ENCODE results near the gene TNS3. TPM values are rescaled to one million over a fixed set of nuclear protein-coding genes. Genes with fewer than 3 reads are reported as not detected.
A peak's percentile ranks its signal among the peaks of the same experiment; 100 is the strongest.

TNS3 gene
- total and polyA plus RNA-seq, 4 donors: 40.5 to 140 (median 86.7) TPM

GRCh38 chr7:47580175-47580706 lies 1.7 kb downstream of the TNS3 start:
- Histone ChIP-seq H3K36me3 (ENCODE audit: control insufficient read depth in 1 of 2, insufficient read depth in 2 of 2, low read length in 1 of 2) (no peaks in the 10 kb centered on the region), H3K9me3 (ENCODE audit: control insufficient read depth, low read length) (no peaks in the 10 kb centered on the region), H3K4me3 (ENCODE audit: low read length in 2 of 2) (peak overlapping the region; percentile 75 to 80), H3K27me3 (ENCODE audit: control insufficient read depth in 1 of 2, insufficient read depth in 2 of 2, low read length in 1 of 2) (no peaks in the 10 kb centered on the region), H3K27ac (ENCODE audit: low read depth in 1 of 2, low read length in 2 of 2) (no peak overlapping the region), H3K4me1 (ENCODE audit: control insufficient read depth in 1 of 2, insufficient read depth in 2 of 2, low read length in 2 of 2) (peaks cover 4 to 10% of the 10 kb centered on the region in 2 donors)
- intact Hi-C loops (cut with DNase I): loop anchor here (5.0 to 10.0 kb wide), 8 partner anchors 55 to 205 kb away; no protein-coding TSS in a partner anchor
- DNase-seq: no peak
- no peak for ATAC-seq (ENCODE audit: low FRiP score)
- WGBS, 2 donors: 27 to 30% methylated on average over 7 of the region's 7 CpGs

GRCh38 chr7:47579458-47579857 lies 2.5 kb downstream of the TNS3 start:
- DNase-seq (no peak), ATAC-seq (ENCODE audit: low FRiP score) (no peak)
- 71 to 76% methylated on average over 3 of the region's 3 CpGs for WGBS, 2 donors
- H3K9me3 ChIP-seq (ENCODE audit: control insufficient read depth, low read length): no peaks in the 10 kb centered on the region
- H3K36me3 ChIP-seq (ENCODE audit: control insufficient read depth in 1 of 2, insufficient read depth in 2 of 2, low read length in 1 of 2): no peaks in the 10 kb centered on the region
- peaks cover 3 to 10% of the 10 kb centered on the region in 2 donors for H3K4me1 ChIP-seq (ENCODE audit: control insufficient read depth in 1 of 2, insufficient read depth in 2 of 2, low read length in 2 of 2)
- no peaks in the 10 kb centered on the region for H3K27me3 ChIP-seq (ENCODE audit: control insufficient read depth in 1 of 2, insufficient read depth in 2 of 2, low read length in 1 of 2)
- intact Hi-C loops (cut with DNase I): loop anchor here in 1 of 2 donors (10.0 kb wide), 2 partner anchors 135 to 195 kb away; no protein-coding TSS in a partner anchor
- peak overlapping the region; percentile 1 to 80 for H3K27ac ChIP-seq (ENCODE audit: low read depth in 1 of 2, low read length in 2 of 2)
- no peak overlapping the region for H3K4me3 ChIP-seq (ENCODE audit: low read length in 2 of 2)

- 11 to 12% methylated on average over 18 of the region's 18 CpGs for WGBS, 2 donors
- intact Hi-C loops (cut with DNase I): loop anchor here in 1 of 2 donors (10.0 kb wide), 2 partner anchors 134 to 196 kb away; no protein-coding TSS in a partner anchor
- Histone ChIP-seq H3K4me1 (ENCODE audit: control insufficient read depth in 1 of 2, insufficient read depth in 2 of 2, low read length in 2 of 2) (peaks cover 5 to 10% of the 10 kb centered on the region in 2 donors), H3K27me3 (ENCODE audit: control insufficient read depth in 1 of 2, insufficient read depth in 2 of 2, low read length in 1 of 2) (no peaks in the 10 kb centered on the region), H3K9me3 (ENCODE audit: control insufficient read depth, low read length) (no peaks in the 10 kb centered on the region), H3K36me3 (ENCODE audit: control insufficient read depth in 1 of 2, insufficient read depth in 2 of 2, low read length in 1 of 2) (no peaks in the 10 kb centered on the region), H3K4me3 (ENCODE audit: low read length in 2 of 2) (no peak overlapping the region), H3K27ac (ENCODE audit: low read depth in 1 of 2, low read length in 2 of 2) (peak overlapping the region; percentile 1 to 80)
- DNase-seq: peak in 1 of 2 donors; percentile 64
- ATAC-seq (ENCODE audit: low FRiP score): no peak
Measured at GRCh38 chr7:47578579-47579270, 3.2 kb downstream of the TNS3 start.

GRCh38 chr7:47577321-47577919 lies 4.5 kb downstream of the TNS3 start:
- H3K27ac ChIP-seq (ENCODE audit: low read depth in 1 of 2, low read length in 2 of 2): peak overlapping the region; percentile 74 to 90

GRCh38 chr7:47576866-47577306 lies 5.0 kb downstream of the TNS3 start:
- no peak overlapping the region for H3K4me3 ChIP-seq (ENCODE audit: low read length in 2 of 2)
- peaks cover 6 to 10% of the 10 kb centered on the region in 2 donors for H3K4me1 ChIP-seq (ENCODE audit: control insufficient read depth in 1 of 2, insufficient read depth in 2 of 2, low read length in 2 of 2)

More at GRCh38 chr7:47577321-47577919, 4.5 kb downstream of the TNS3 start:
- WGBS, 2 donors: 30 to 31% methylated on average over 14 of the region's 14 CpGs
- Histone ChIP-seq H3K4me1 (ENCODE audit: control insufficient read depth in 1 of 2, insufficient read depth in 2 of 2, low read length in 2 of 2) (peaks cover 6 to 10% of the 10 kb centered on the region in 2 donors), H3K36me3 (ENCODE audit: control insufficient read depth in 1 of 2, insufficient read depth in 2 of 2, low read length in 1 of 2) (no peaks in the 10 kb centered on the region), H3K27me3 (ENCODE audit: control insufficient read depth in 1 of 2, insufficient read depth in 2 of 2, low read length in 1 of 2) (no peaks in the 10 kb centered on the region), H3K9me3 (ENCODE audit: control insufficient read depth, low read length) (no peaks in the 10 kb centered on the region), H3K4me3 (ENCODE audit: low read length in 2 of 2) (no peak overlapping the region)
- DNase-seq (no peak), ATAC-seq (ENCODE audit: low FRiP score) (no peak)
- intact Hi-C loops (cut with DNase I): loop anchor here in 1 of 2 donors (10.0 kb wide), 2 partner anchors 133 to 197 kb away; no protein-coding TSS in a partner anchor

GRCh38 chr7:47576031-47576865 lies 5.7 kb downstream of the TNS3 start:
- 23% methylated on average over 13 of the region's 13 CpGs for WGBS, 2 donors
- H3K27ac ChIP-seq (ENCODE audit: low read depth in 1 of 2, low read length in 2 of 2): peak overlapping the region in 1 of 2 donors; percentile 90
- no peaks in the 10 kb centered on the region for H3K9me3 ChIP-seq (ENCODE audit: control insufficient read depth, low read length)
- DNase-seq (peak in 1 of 2 donors; percentile 82), ATAC-seq (ENCODE audit: low FRiP score) (peak; percentile 68)
- no peaks in the 10 kb centered on the region for H3K27me3 ChIP-seq (ENCODE audit: control insufficient read depth in 1 of 2, insufficient read depth in 2 of 2, low read length in 1 of 2)
- H3K36me3 ChIP-seq (ENCODE audit: control insufficient read depth in 1 of 2, insufficient read depth in 2 of 2, low read length in 1 of 2): no peaks in the 10 kb centered on the region
- no peak overlapping the region for H3K4me3 ChIP-seq (ENCODE audit: low read length in 2 of 2)
- H3K4me1 ChIP-seq (ENCODE audit: control insufficient read depth in 1 of 2, insufficient read depth in 2 of 2, low read length in 2 of 2): peaks cover 7 to 10% of the 10 kb centered on the region in 2 donors
- intact Hi-C loops (cut with DNase I): loop anchor here in 1 of 2 donors (10.0 kb wide), 2 partner anchors 131 to 199 kb away; no protein-coding TSS in a partner anchor

More at GRCh38 chr7:47576866-47577306, 5.0 kb downstream of the TNS3 start:
- intact Hi-C loops (cut with DNase I): loop anchor here in 1 of 2 donors (10.0 kb wide), 2 partner anchors 132 to 198 kb away; no protein-coding TSS in a partner anchor
- Histone ChIP-seq H3K9me3 (ENCODE audit: control insufficient read depth, low read length) (no peaks in the 10 kb centered on the region), H3K27me3 (ENCODE audit: control insufficient read depth in 1 of 2, insufficient read depth in 2 of 2, low read length in 1 of 2) (no peaks in the 10 kb centered on the region), H3K27ac (ENCODE audit: low read depth in 1 of 2, low read length in 2 of 2) (peak overlapping the region; percentile 74 to 90), H3K36me3 (ENCODE audit: control insufficient read depth in 1 of 2, insufficient read depth in 2 of 2, low read length in 1 of 2) (no peaks in the 10 kb centered on the region)
- DNase-seq (no peak), ATAC-seq (ENCODE audit: low FRiP score) (no peak)
- 5 to 7% methylated on average over 15 of the region's 15 CpGs for WGBS, 2 donors

- H3K27me3 ChIP-seq (ENCODE audit: control insufficient read depth in 1 of 2, insufficient read depth in 2 of 2, low read length in 1 of 2): no peaks in the 10 kb centered on the region
- DNase-seq: peak in 1 of 2 donors; percentile 82
- peaks cover 3 to 9% of the 10 kb centered on the region in 2 donors for H3K4me1 ChIP-seq (ENCODE audit: control insufficient read depth in 1 of 2, insufficient read depth in 2 of 2, low read length in 2 of 2)
- H3K9me3 ChIP-seq (ENCODE audit: control insufficient read depth, low read length): no peaks in the 10 kb centered on the region
- intact Hi-C loops (cut with DNase I): loop anchor here in 1 of 2 donors (10.0 kb wide), 2 partner anchors 130 to 200 kb away; no protein-coding TSS in a partner anchor
- no peak for ATAC-seq (ENCODE audit: low FRiP score)
- H3K27ac ChIP-seq (ENCODE audit: low read depth in 1 of 2, low read length in 2 of 2): peak overlapping the region; percentile 10 to 71
- WGBS, 2 donors: 40 to 41% methylated on average over 11 of the region's 11 CpGs
- no peaks in the 10 kb centered on the region for H3K36me3 ChIP-seq (ENCODE audit: control insufficient read depth in 1 of 2, insufficient read depth in 2 of 2, low read length in 1 of 2)
- H3K4me3 ChIP-seq (ENCODE audit: low read length in 2 of 2): no peak overlapping the region
Measured at GRCh38 chr7:47574482-47575329, 7.2 kb downstream of the TNS3 start.

All from aorta (tissue), 5 donors.